K562 (cell line): ENCODE results near the gene LY6G6D. TPM values are rescaled to one million over a fixed set of nuclear protein-coding genes. Genes with fewer than 3 reads are reported as not detected.

Source experiments
- ASH1L ChIP-seq: fragments of 450-650 bp; IDR thresholded peaks from 2 replicates; pipeline ENCODE4 v1.6.1; 2018; ENCODE audit warnings: borderline replicate concordance, mild to moderate bottlenecking, low read depth; ENCODE audit not compliant: partially characterized antibody
- BDP1 ChIP-seq: IDR thresholded peaks from 3 replicates; pipeline ENCODE4 v1.6.1; 2011; ENCODE audit not compliant: insufficient read length, insufficient read depth
- FOS ChIP-seq: IDR thresholded peaks from 3 replicates; pipeline ENCODE4 v1.6.1; 2011; ENCODE audit not compliant: insufficient read length; ENCODE audit errors: extremely low read depth
- ILK ChIP-seq: fragments of 450-650 bp; IDR thresholded peaks from 2 replicates; pipeline ENCODE4 v1.6.1; 2016; ENCODE audit warnings: missing genetic modification characterization, low read depth, mild to moderate bottlenecking, missing compliant biosample characterization, moderate library complexity, borderline replicate concordance
- JUN ChIP-seq, 2 experiments: sonication (generic) in 1 of 2; formaldehyde crosslinking in 1 of 2; IDR thresholded peaks; 2 replicates each; pipeline versions ENCODE4 v1.6.1 to v1.8.0; 2012 to 2022; ENCODE audit warnings: borderline replicate concordance in 2 of 2, mild to moderate bottlenecking in 2 of 2, improper control_type of control experiment in 1 of 2, low read depth in 1 of 2, low read length in 1 of 2, missing genetic modification reagents in 1 of 2
- NCOR1 ChIP-seq: fragments of 450-650 bp; IDR thresholded peaks from 2 replicates; pipeline ENCODE4 v1.6.1; 2016; ENCODE audit warnings: mild to moderate bottlenecking, moderate library complexity
- NR2C2 ChIP-seq, 2 experiments: fragments of 200-800 bp in 1 of 2; sonication (Bioruptor generic) in 1 of 2; sonication (generic) in 1 of 2; formaldehyde crosslinking in 1 of 2; IDR thresholded peaks; 2 replicates each; pipeline versions ENCODE4 v1.6.1 to v1.8.0; 2016 to 2022; ENCODE audit warnings: mild to moderate bottlenecking in 1 of 2, missing compliant biosample characterization in 1 of 2, missing genetic modification characterization in 1 of 2, missing genetic modification reagents in 1 of 2
- SREBF2 ChIP-seq: sonication (generic); formaldehyde crosslinking; IDR thresholded peaks from 2 replicates; pipeline ENCODE4 v1.4.0; 2020; ENCODE audit warnings: mild to moderate bottlenecking, missing genetic modification reagents
- STAG1 ChIP-seq: sonication (generic); formaldehyde crosslinking; IDR thresholded peaks from 2 replicates; pipeline ENCODE4 v1.5.0; 2020; ENCODE audit warnings: missing genetic modification reagents, borderline replicate concordance
- YBX1 ChIP-seq: fragments of 450-650 bp; IDR thresholded peaks from 2 replicates; pipeline ENCODE4 v1.7.1; 2016; ENCODE audit warnings: mild to moderate bottlenecking
- ZNF436 ChIP-seq: fragments of 250-450, 450-650 bp; sonication (Bioruptor Pico); formaldehyde crosslinking; IDR thresholded peaks from 2 replicates; pipeline ENCODE4 v1.7.0; 2020; ENCODE audit warnings: mild to moderate bottlenecking
- polyA plus RNA-seq, 8 experiments: library from polyadenylated mRNA; depleted of rRNA in 4 of 8; stranded (reverse) in 5 of 8; unstranded in 3 of 8; fragments of >200 nt; fragmentation: Nextera tagmentation in 2 of 8; fragmentation: Illumina TruSeq in 1 of 8; extraction: Ambion mirVana in 2 of 8; extraction: Trizol in 1 of 8; gene quantifications; 2 replicates each; pipeline versions ENCODE4 v1.2.1 to v1.2.3, GENCODE V29; 2011 to 2014; ENCODE audit warnings: inconsistent platforms in 1 of 8, missing spikeins in 1 of 8
- total RNA-seq, 7 experiments: library from RNA; depleted of rRNA in 6 of 7; stranded (reverse); fragments of >200 nt in 6 of 7; fragmentation: Illumina TruSeq in 2 of 7; extraction: Trizol in 2 of 7; gene quantifications; 2 replicates each; pipeline versions ENCODE4 v1.2.1 to v1.2.3, GENCODE V29; 2011 to 2021; ENCODE audit warnings: low replicate concordance in 1 of 7
- TF ChIP-seq, protein P1 (sequence below), 2 experiments: fragments of 450-650 bp in 1 of 2; sonication (generic) in 1 of 2; formaldehyde crosslinking; conservative IDR thresholded peaks; 2 replicates each; pipeline versions ENCODE4 v1.4.0 to v1.8.1; 2020 to 2022; ENCODE audit warnings: mild to moderate bottlenecking in 1 of 2, missing genetic modification reagents in 1 of 2
- TF ChIP-seq, protein P2 (sequence below): fragments of 250-450 bp; sonication (Bioruptor Pico); IDR thresholded peaks from 2 replicates; pipeline ENCODE4 v1.8.0; 2021; ENCODE audit warnings: borderline replicate concordance, mild to moderate bottlenecking, moderate library complexity; ENCODE audit not compliant: poor library complexity, severe bottlenecking
- TF ChIP-seq, protein P3 (sequence below): fragments of 450-650 bp; formaldehyde crosslinking; conservative IDR thresholded peaks from 2 replicates; pipeline ENCODE4 v1.4.0; 2022; ENCODE audit warnings: mild to moderate bottlenecking, missing genetic modification characterization
- TF ChIP-seq, protein P4 (sequence below): fragments of 450-650 bp; conservative IDR thresholded peaks from 2 replicates; pipeline ENCODE4 v1.6.1; 2016; ENCODE audit warnings: missing genetic modification characterization, low read depth, mild to moderate bottlenecking, control low read depth, missing compliant biosample characterization
- TF ChIP-seq, protein P5 (sequence below): sonication (generic); formaldehyde crosslinking; IDR thresholded peaks from 2 replicates; pipeline ENCODE4 v1.8.0; 2023; ENCODE audit warnings: mild to moderate bottlenecking, missing genetic modification reagents

The LY6G6D gene
- total and polyA plus RNA-seq, 9 of the 15 experiments (the other 6 are each of a cell fraction or from before 2014, with no cell fraction given), result 0.30 to 0.38 TPM; not detected in 7

DNA sequence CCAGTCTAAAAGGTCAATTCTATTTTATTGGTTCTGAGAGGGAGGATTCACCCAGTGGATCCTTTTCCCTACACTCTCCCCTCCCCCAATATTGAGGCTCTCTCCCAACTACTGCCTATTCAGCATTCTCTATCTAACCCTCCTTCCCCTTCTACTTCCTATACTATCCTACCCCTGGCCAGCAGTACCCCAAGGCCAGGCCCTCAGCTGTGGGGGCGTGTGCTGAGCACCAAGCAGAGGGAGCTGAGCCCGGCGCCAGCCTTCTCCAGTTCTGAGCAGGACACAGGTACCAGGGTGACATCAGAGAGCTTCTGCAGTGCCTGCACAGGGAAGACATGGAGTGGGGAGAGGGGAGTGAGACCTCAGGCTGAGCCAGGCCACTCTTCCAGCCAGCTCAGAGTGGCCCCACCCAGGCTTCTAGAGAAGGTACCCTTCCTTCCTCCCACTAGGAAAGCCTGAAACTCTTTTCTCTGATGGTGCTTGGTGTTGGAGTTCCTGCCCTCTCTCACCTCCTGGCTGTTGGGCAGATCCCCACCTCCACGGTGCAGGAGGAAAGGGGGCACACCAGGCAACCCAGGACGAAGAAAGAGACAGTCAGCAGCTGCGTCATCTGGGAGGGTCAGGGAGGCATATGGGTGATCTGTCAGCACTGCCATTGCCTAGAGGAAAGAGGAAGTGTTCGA lies 12.0 kb downstream of the LY6G6D start (continued):
- TF ChIP-seq NR2C2 (CRISPR knock-in tag; IDR thresholded peaks at IDR 0.05) (no peak), NR2C2 (tag; IDR thresholded peaks at IDR 0.05) (no peak), STAG1 (CRISPR knock-in tag) (no peak), BDP1 (no peak), YBX1 (no peak), FOS (no peak), JUN (IDR thresholded peaks at IDR 0.05; ENCODE audit: borderline replicate concordance, low read depth, low read length) (no peak), JUN (CRISPR knock-in tag; IDR thresholded peaks at IDR 0.05; ENCODE audit: borderline replicate concordance) (no peak), SREBF2 (CRISPR knock-in tag) (no peak), ILK (no peak), ASH1L (no peak), NCOR1 (no peak), ZNF436 (CRISPR knock-in tag) (no peak)
- TF ChIP-seq, protein P1, sequence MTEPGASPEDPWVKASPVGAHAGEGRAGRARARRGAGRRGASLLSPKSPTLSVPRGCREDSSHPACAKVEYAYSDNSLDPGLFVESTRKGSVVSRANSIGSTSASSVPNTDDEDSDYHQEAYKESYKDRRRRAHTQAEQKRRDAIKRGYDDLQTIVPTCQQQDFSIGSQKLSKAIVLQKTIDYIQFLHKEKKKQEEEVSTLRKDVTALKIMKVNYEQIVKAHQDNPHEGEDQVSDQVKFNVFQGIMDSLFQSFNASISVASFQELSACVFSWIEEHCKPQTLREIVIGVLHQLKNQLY (CRISPR knock-in tag; conservative IDR thresholded peaks at IDR 0.05), result peak in 1 of 2 experiments; percentile 47; a peak in 2 of 4 replicates
- TF ChIP-seq, protein P2, sequence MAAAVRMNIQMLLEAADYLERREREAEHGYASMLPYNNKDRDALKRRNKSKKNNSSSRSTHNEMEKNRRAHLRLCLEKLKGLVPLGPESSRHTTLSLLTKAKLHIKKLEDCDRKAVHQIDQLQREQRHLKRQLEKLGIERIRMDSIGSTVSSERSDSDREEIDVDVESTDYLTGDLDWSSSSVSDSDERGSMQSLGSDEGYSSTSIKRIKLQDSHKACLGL, result no peak
- TF ChIP-seq, protein P3, sequence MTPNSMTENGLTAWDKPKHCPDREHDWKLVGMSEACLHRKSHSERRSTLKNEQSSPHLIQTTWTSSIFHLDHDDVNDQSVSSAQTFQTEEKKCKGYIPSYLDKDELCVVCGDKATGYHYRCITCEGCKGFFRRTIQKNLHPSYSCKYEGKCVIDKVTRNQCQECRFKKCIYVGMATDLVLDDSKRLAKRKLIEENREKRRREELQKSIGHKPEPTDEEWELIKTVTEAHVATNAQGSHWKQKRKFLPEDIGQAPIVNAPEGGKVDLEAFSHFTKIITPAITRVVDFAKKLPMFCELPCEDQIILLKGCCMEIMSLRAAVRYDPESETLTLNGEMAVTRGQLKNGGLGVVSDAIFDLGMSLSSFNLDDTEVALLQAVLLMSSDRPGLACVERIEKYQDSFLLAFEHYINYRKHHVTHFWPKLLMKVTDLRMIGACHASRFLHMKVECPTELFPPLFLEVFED (CRISPR knock-in tag), result peak; percentile 77; the same call in 1 of the 2 replicates
- TF ChIP-seq, protein P4, sequence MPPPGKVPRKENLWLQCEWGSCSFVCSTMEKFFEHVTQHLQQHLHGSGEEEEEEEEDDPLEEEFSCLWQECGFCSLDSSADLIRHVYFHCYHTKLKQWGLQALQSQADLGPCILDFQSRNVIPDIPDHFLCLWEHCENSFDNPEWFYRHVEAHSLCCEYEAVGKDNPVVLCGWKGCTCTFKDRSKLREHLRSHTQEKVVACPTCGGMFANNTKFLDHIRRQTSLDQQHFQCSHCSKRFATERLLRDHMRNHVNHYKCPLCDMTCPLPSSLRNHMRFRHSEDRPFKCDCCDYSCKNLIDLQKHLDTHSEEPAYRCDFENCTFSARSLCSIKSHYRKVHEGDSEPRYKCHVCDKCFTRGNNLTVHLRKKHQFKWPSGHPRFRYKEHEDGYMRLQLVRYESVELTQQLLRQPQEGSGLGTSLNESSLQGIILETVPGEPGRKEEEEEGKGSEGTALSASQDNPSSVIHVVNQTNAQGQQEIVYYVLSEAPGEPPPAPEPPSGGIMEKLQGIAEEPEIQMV (tag), result no peak
- TF ChIP-seq, protein P5, sequence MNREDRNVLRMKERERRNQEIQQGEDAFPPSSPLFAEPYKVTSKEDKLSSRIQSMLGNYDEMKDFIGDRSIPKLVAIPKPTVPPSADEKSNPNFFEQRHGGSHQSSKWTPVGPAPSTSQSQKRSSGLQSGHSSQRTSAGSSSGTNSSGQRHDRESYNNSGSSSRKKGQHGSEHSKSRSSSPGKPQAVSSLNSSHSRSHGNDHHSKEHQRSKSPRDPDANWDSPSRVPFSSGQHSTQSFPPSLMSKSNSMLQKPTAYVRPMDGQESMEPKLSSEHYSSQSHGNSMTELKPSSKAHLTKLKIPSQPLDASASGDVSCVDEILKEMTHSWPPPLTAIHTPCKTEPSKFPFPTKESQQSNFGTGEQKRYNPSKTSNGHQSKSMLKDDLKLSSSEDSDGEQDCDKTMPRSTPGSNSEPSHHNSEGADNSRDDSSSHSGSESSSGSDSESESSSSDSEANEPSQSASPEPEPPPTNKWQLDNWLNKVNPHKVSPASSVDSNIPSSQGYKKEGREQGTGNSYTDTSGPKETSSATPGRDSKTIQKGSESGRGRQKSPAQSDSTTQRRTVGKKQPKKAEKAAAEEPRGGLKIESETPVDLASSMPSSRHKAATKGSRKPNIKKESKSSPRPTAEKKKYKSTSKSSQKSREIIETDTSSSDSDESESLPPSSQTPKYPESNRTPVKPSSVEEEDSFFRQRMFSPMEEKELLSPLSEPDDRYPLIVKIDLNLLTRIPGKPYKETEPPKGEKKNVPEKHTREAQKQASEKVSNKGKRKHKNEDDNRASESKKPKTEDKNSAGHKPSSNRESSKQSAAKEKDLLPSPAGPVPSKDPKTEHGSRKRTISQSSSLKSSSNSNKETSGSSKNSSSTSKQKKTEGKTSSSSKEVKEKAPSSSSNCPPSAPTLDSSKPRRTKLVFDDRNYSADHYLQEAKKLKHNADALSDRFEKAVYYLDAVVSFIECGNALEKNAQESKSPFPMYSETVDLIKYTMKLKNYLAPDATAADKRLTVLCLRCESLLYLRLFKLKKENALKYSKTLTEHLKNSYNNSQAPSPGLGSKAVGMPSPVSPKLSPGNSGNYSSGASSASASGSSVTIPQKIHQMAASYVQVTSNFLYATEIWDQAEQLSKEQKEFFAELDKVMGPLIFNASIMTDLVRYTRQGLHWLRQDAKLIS (CRISPR knock-in tag), result no peak
